NCI-H1417 treated with DMSO at 0.1 percent for 48 hours (cell line): ENCODE results near the gene RPS27.

Experiments used
- DNase-seq: peaks from one replicate; lab custom pipeline; 2025; lab: John Stamatoyannopoulos, UW

The RPS27 gene

GRCh38 chr1:153990468-153991150 lies at the start of gene RPS27:
Gene RPS27, plus strand, starts transcription at chr1:153990762. Its CDS starts 35 bp downstream, at chr1:153990797.
- DNase-seq = peak; percentile 89

GRCh38 chr1:153941826-153942725 lies 48.5 kb upstream of the RPS27 start:
- no peak for DNase-seq

GRCh38 chr1:153942766-153943549 lies 47.6 kb upstream of the RPS27 start:
- DNase-seq = no peak

- DNase-seq = no peak
Observed at GRCh38 chr1:153944005-153944826, 46.3 kb upstream of the RPS27 start.

- DNase-seq = no peak
Observed at GRCh38 chr1:153944827-153945117, 45.8 kb upstream of the RPS27 start.

GRCh38 chr1:153945131-153945794 lies 45.3 kb upstream of the RPS27 start:
- DNase-seq = no peak

GRCh38 chr1:153945795-153946621 lies 44.6 kb upstream of the RPS27 start:
- DNase-seq = no peak

- no peak for DNase-seq
Observed at GRCh38 chr1:153946622-153947241, 43.8 kb upstream of the RPS27 start, which contains the start of gene DENND4B. Gene DENND4B, minus strand, starts transcription at chr1:153946718. Its CDS starts 2,344 bp downstream, at chr1:153944374.

GRCh38 chr1:153951183-153951582 lies 39.4 kb upstream of the RPS27 start:
- DNase-seq = no peak

GRCh38 chr1:153951801-153952200 lies 38.8 kb upstream of the RPS27 start:
- DNase-seq = no peak

- no peak for DNase-seq
Observed at GRCh38 chr1:153953859-153954365, 36.6 kb upstream of the RPS27 start.

- DNase-seq = no peak
Observed at GRCh38 chr1:153954826-153955225, 35.7 kb upstream of the RPS27 start.

GRCh38 chr1:153956997-153957715 lies 33.4 kb upstream of the RPS27 start:
- no peak for DNase-seq

- DNase-seq = no peak
Observed at GRCh38 chr1:153957744-153958110, 32.8 kb upstream of the RPS27 start.

- peak; percentile 85 for DNase-seq
Observed at GRCh38 chr1:153958111-153958960, 32.2 kb upstream of the RPS27 start, which contains the start of gene CRTC2. Gene CRTC2, minus strand, starts transcription at chr1:153958612. Its CDS starts 115 bp downstream, at chr1:153958497.

- no peak for DNase-seq
Observed at GRCh38 chr1:153958961-153959260, 31.7 kb upstream of the RPS27 start.

- no peak for DNase-seq
Observed at GRCh38 chr1:153959454-153959853, 31.1 kb upstream of the RPS27 start.

GRCh38 chr1:153960206-153960605 lies 30.4 kb upstream of the RPS27 start:
- DNase-seq = no peak
